ENCODE results near the gene SYCP2. TPM values are rescaled to one million over a fixed set of nuclear protein-coding genes. Genes with fewer than 3 reads are reported as not detected.
"Not testable (repeated sequence)": the region's sequence is repeated elsewhere in the genome, so short reads cannot be mapped to it uniquely, and the experiment has no call there.

SYCP2 gene
- polyA plus RNA-seq, 4 donors: 0.51 to 3.0 (median 1.8) TPM

GRCh38 chr20:59912609-59913008 is 20.8 kb downstream of the SYCP2 start:
- Histone ChIP-seq H3K4me3 (ENCODE audit: low read depth in 1 of 3, low read length in 3 of 3) (no peak overlapping the region), H3K4me1 (ENCODE audit: control insufficient read depth in 3 of 3, insufficient read depth in 2 of 3, low read depth in 1 of 3, low read length in 2 of 3) (no peaks in the 10 kb centered on the region), H3K27me3 (ENCODE audit: control insufficient read depth in 3 of 3, insufficient read depth in 3 of 3, low read length in 3 of 3) (no peaks in the 10 kb centered on the region), H3K27ac (ENCODE audit: low read depth in 1 of 3, low read length in 2 of 3) (no peak overlapping the region), H3K36me3 (ENCODE audit: control insufficient read depth in 3 of 3, insufficient read depth in 2 of 3, low read depth in 1 of 3, low read length in 3 of 3) (no peaks in the 10 kb centered on the region), H3K9me3 (ENCODE audit: control insufficient read depth in 2 of 2, insufficient read depth in 1 of 2, low read depth in 1 of 2, low read length in 1 of 2) (no peaks in the 10 kb centered on the region)
- DNase-seq (no peak), FAIRE-seq (no peak)
- 57 to 69% (median 67%) methylated on average over 4 of the region's 4 CpGs for WGBS, 3 donors

- no peak for FAIRE-seq
- Histone ChIP-seq H3K27me3 (ENCODE audit: control insufficient read depth in 3 of 3, insufficient read depth in 3 of 3, low read length in 3 of 3) (no peaks in the 10 kb centered on the region), H3K27ac (ENCODE audit: low read depth in 1 of 3, low read length in 2 of 3) (no peak overlapping the region), H3K4me3 (ENCODE audit: low read depth in 1 of 3, low read length in 3 of 3) (no peak overlapping the region), H3K4me1 (ENCODE audit: control insufficient read depth in 3 of 3, insufficient read depth in 2 of 3, low read depth in 1 of 3, low read length in 2 of 3) (no peaks in the 10 kb centered on the region), H3K36me3 (ENCODE audit: control insufficient read depth in 3 of 3, insufficient read depth in 2 of 3, low read depth in 1 of 3, low read length in 3 of 3) (no peaks in the 10 kb centered on the region), H3K9me3 (ENCODE audit: control insufficient read depth in 2 of 2, insufficient read depth in 1 of 2, low read depth in 1 of 2, low read length in 1 of 2) (no peaks in the 10 kb centered on the region)
- WGBS, 3 donors: 87 to 91% (median 89%) methylated on average over 2 of the region's 2 CpGs
- no peak for DNase-seq
These were observed 22.4 kb downstream of the SYCP2 start for GRCh38 chr20:59911041-59911440.

- 90 to 96% (median 95%) methylated on average over 5 of the region's 5 CpGs for WGBS, 3 donors
- no peak for DNase-seq
- H3K9me3 ChIP-seq (ENCODE audit: control insufficient read depth in 2 of 2, insufficient read depth in 1 of 2, low read depth in 1 of 2, low read length in 1 of 2): no peaks in the 10 kb centered on the region
- H3K27ac ChIP-seq (ENCODE audit: low read depth in 1 of 3, low read length in 2 of 3): no peak overlapping the region
- no peaks in the 10 kb centered on the region for H3K4me1 ChIP-seq (ENCODE audit: control insufficient read depth in 3 of 3, insufficient read depth in 2 of 3, low read depth in 1 of 3, low read length in 2 of 3)
- H3K4me3 ChIP-seq (ENCODE audit: low read depth in 1 of 3, low read length in 3 of 3): no peak overlapping the region
- FAIRE-seq: no peak
- no peaks in the 10 kb centered on the region for H3K27me3 ChIP-seq (ENCODE audit: control insufficient read depth in 3 of 3, insufficient read depth in 3 of 3, low read length in 3 of 3)
- peaks cover 0 to 2% (median 0%) of the 10 kb centered on the region in 3 donors for H3K36me3 ChIP-seq (ENCODE audit: control insufficient read depth in 3 of 3, insufficient read depth in 2 of 3, low read depth in 1 of 3, low read length in 3 of 3)
These were observed 24.6 kb downstream of the SYCP2 start for GRCh38 chr20:59908855-59909254.

- WGBS, 3 donors: 93 to 94% (median 94%) methylated on average over 1 of the region's 1 CpG
- Histone ChIP-seq H3K9me3 (ENCODE audit: control insufficient read depth in 2 of 2, insufficient read depth in 1 of 2, low read depth in 1 of 2, low read length in 1 of 2) (no peaks in the 10 kb centered on the region), H3K36me3 (ENCODE audit: control insufficient read depth in 3 of 3, insufficient read depth in 2 of 3, low read depth in 1 of 3, low read length in 3 of 3) (peaks cover 0 to 2% (median 0%) of the 10 kb centered on the region in 3 donors), H3K4me1 (ENCODE audit: control insufficient read depth in 3 of 3, insufficient read depth in 2 of 3, low read depth in 1 of 3, low read length in 2 of 3) (no peaks in the 10 kb centered on the region), H3K27ac (ENCODE audit: low read depth in 1 of 3, low read length in 2 of 3) (no peak overlapping the region), H3K4me3 (ENCODE audit: low read depth in 1 of 3, low read length in 3 of 3) (no peak overlapping the region), H3K27me3 (ENCODE audit: control insufficient read depth in 3 of 3, insufficient read depth in 3 of 3, low read length in 3 of 3) (no peaks in the 10 kb centered on the region)
- no peak for FAIRE-seq
- no peak for DNase-seq
These were observed 29.8 kb downstream of the SYCP2 start for GRCh38 chr20:59903621-59904020.

- peaks cover 0 to 2% (median 0%) of the 10 kb centered on the region in 3 donors for H3K36me3 ChIP-seq (ENCODE audit: control insufficient read depth in 3 of 3, insufficient read depth in 2 of 3, low read depth in 1 of 3, low read length in 3 of 3)
- peak in 1 of 2 donors; percentile 27 for DNase-seq
These were observed 31.0 kb downstream of the SYCP2 start for GRCh38 chr20:59902470-59902869.

GRCh38 chr20:59895908-59896307 is 37.5 kb downstream of the SYCP2 start:
- FAIRE-seq: peak; percentile 89
- no peaks in the 10 kb centered on the region for H3K9me3 ChIP-seq (ENCODE audit: control insufficient read depth in 2 of 2, insufficient read depth in 1 of 2, low read depth in 1 of 2, low read length in 1 of 2)
- H3K27me3 ChIP-seq (ENCODE audit: control insufficient read depth in 3 of 3, insufficient read depth in 3 of 3, low read length in 3 of 3): no peaks in the 10 kb centered on the region
- H3K4me3 ChIP-seq (ENCODE audit: low read depth in 1 of 3, low read length in 3 of 3): no peak overlapping the region
- peak; percentile 31 to 67 for DNase-seq
- H3K27ac ChIP-seq (ENCODE audit: low read depth in 1 of 3, low read length in 2 of 3): no peak overlapping the region
- H3K4me1 ChIP-seq (ENCODE audit: control insufficient read depth in 3 of 3, insufficient read depth in 2 of 3, low read depth in 1 of 3, low read length in 2 of 3): no peaks in the 10 kb centered on the region
- 9 to 60% (median 33%) methylated on average over 1 of the region's 1 CpG for WGBS, 3 donors
- no peaks in the 10 kb centered on the region for H3K36me3 ChIP-seq (ENCODE audit: control insufficient read depth in 3 of 3, insufficient read depth in 2 of 3, low read depth in 1 of 3, low read length in 3 of 3)

More at GRCh38 chr20:59902470-59902869, 31.0 kb downstream of the SYCP2 start:
- WGBS, 3 donors: 72 to 83% (median 73%) methylated on average over 3 of the region's 3 CpGs
- Histone ChIP-seq H3K4me3 (ENCODE audit: low read depth in 1 of 3, low read length in 3 of 3) (no peak overlapping the region), H3K4me1 (ENCODE audit: control insufficient read depth in 3 of 3, insufficient read depth in 2 of 3, low read depth in 1 of 3, low read length in 2 of 3) (no peaks in the 10 kb centered on the region), H3K9me3 (ENCODE audit: control insufficient read depth in 2 of 2, insufficient read depth in 1 of 2, low read depth in 1 of 2, low read length in 1 of 2) (no peaks in the 10 kb centered on the region), H3K27me3 (ENCODE audit: control insufficient read depth in 3 of 3, insufficient read depth in 3 of 3, low read length in 3 of 3) (no peaks in the 10 kb centered on the region), H3K27ac (ENCODE audit: low read depth in 1 of 3, low read length in 2 of 3) (no peak overlapping the region)
- FAIRE-seq: no peak

- no peaks in the 10 kb centered on the region for H3K9me3 ChIP-seq (ENCODE audit: control insufficient read depth in 2 of 2, insufficient read depth in 1 of 2, low read depth in 1 of 2, low read length in 1 of 2)
- no peak overlapping the region for H3K27ac ChIP-seq (ENCODE audit: low read depth in 1 of 3, low read length in 2 of 3)
- 79 to 83% (median 83%) methylated on average over 1 of the region's 1 CpG for WGBS, 3 donors
- DNase-seq (no peak), FAIRE-seq (no peak)
- no peak overlapping the region for H3K4me3 ChIP-seq (ENCODE audit: low read depth in 1 of 3, low read length in 3 of 3)
- no peaks in the 10 kb centered on the region for H3K36me3 ChIP-seq (ENCODE audit: control insufficient read depth in 3 of 3, insufficient read depth in 2 of 3, low read depth in 1 of 3, low read length in 3 of 3)
- H3K27me3 ChIP-seq (ENCODE audit: control insufficient read depth in 3 of 3, insufficient read depth in 3 of 3, low read length in 3 of 3): no peaks in the 10 kb centered on the region
- H3K4me1 ChIP-seq (ENCODE audit: control insufficient read depth in 3 of 3, insufficient read depth in 2 of 3, low read depth in 1 of 3, low read length in 2 of 3): no peaks in the 10 kb centered on the region
These were observed 41.9 kb downstream of the SYCP2 start for GRCh38 chr20:59891581-59891980.

- not testable (repeated sequence) for H3K27ac ChIP-seq (ENCODE audit: low read depth in 1 of 3, low read length in 2 of 3); H3K4me1 ChIP-seq (ENCODE audit: control insufficient read depth in 3 of 3, insufficient read depth in 2 of 3, low read depth in 1 of 3, low read length in 2 of 3); H3K27me3 ChIP-seq (ENCODE audit: control insufficient read depth in 3 of 3, insufficient read depth in 3 of 3, low read length in 3 of 3); H3K9me3 ChIP-seq (ENCODE audit: control insufficient read depth in 2 of 2, insufficient read depth in 1 of 2, low read depth in 1 of 2, low read length in 1 of 2); FAIRE-seq; H3K4me3 ChIP-seq (ENCODE audit: low read depth in 1 of 3, low read length in 3 of 3); H3K36me3 ChIP-seq (ENCODE audit: control insufficient read depth in 3 of 3, insufficient read depth in 2 of 3, low read depth in 1 of 3, low read length in 3 of 3); DNase-seq
- 87 to 95% (median 91%) methylated on average over 2 of the region's 2 CpGs for WGBS, 3 donors
These were observed 43.4 kb downstream of the SYCP2 start for GRCh38 chr20:59890035-59890434.

- no peak overlapping the region for H3K27ac ChIP-seq (ENCODE audit: low read depth in 1 of 3, low read length in 2 of 3)
- FAIRE-seq: no peak
- H3K9me3 ChIP-seq (ENCODE audit: control insufficient read depth in 2 of 2, insufficient read depth in 1 of 2, low read depth in 1 of 2, low read length in 1 of 2): no peaks in the 10 kb centered on the region
- H3K36me3 ChIP-seq (ENCODE audit: control insufficient read depth in 3 of 3, insufficient read depth in 2 of 3, low read depth in 1 of 3, low read length in 3 of 3): no peaks in the 10 kb centered on the region
- no peaks in the 10 kb centered on the region for H3K4me1 ChIP-seq (ENCODE audit: control insufficient read depth in 3 of 3, insufficient read depth in 2 of 3, low read depth in 1 of 3, low read length in 2 of 3)
- WGBS, 3 donors: 89 to 98% (median 93%) methylated on average over 1 of the region's 1 CpG
- no peaks in the 10 kb centered on the region for H3K27me3 ChIP-seq (ENCODE audit: control insufficient read depth in 3 of 3, insufficient read depth in 3 of 3, low read length in 3 of 3)
- H3K4me3 ChIP-seq (ENCODE audit: low read depth in 1 of 3, low read length in 3 of 3): no peak overlapping the region
- DNase-seq: no peak
These were observed 45.4 kb downstream of the SYCP2 start for GRCh38 chr20:59888050-59888449.
